ENCODE measurements around the gene ADARB1.
A peak's percentile ranks its signal among the peaks of the same experiment; 100 is the strongest.

The ADARB1 gene

GRCh38 chr21:45207839-45208626 lies 133.7 kb downstream of the ADARB1 start:
- no peak for DNase-seq (ENCODE audit: low spot score)

GRCh38 chr21:45208627-45208951 lies 134.2 kb downstream of the ADARB1 start:
- DNase-seq (ENCODE audit: low spot score), result peak; percentile 29

GRCh38 chr21:45209046-45209445 lies 134.7 kb downstream of the ADARB1 start:
- DNase-seq (ENCODE audit: low spot score), result peak; percentile 80

GRCh38 chr21:45209685-45210284 lies 135.4 kb downstream of the ADARB1 start:
- DNase-seq (ENCODE audit: low spot score), result no peak

- DNase-seq (ENCODE audit: low spot score), result no peak
Measured at GRCh38 chr21:45210461-45210983, 136.1 kb downstream of the ADARB1 start.

- DNase-seq (ENCODE audit: low spot score), result no peak
Measured at GRCh38 chr21:45211661-45212060, 137.3 kb downstream of the ADARB1 start.

GRCh38 chr21:45213392-45213791 lies 139.0 kb downstream of the ADARB1 start:
- DNase-seq (ENCODE audit: low spot score), result no peak

- no peak for DNase-seq (ENCODE audit: low spot score)
Measured at GRCh38 chr21:45215213-45215612, 140.8 kb downstream of the ADARB1 start.

- no peak for DNase-seq (ENCODE audit: low spot score)
Measured at GRCh38 chr21:45217010-45217409, 142.6 kb downstream of the ADARB1 start.

GRCh38 chr21:45219517-45219916 lies 145.1 kb downstream of the ADARB1 start:
- DNase-seq (ENCODE audit: low spot score), result no peak

- no peak for DNase-seq (ENCODE audit: low spot score)
Measured at GRCh38 chr21:45220071-45220481, 145.7 kb downstream of the ADARB1 start.

GRCh38 chr21:45220714-45221490 lies 146.5 kb downstream of the ADARB1 start:
- no peak for DNase-seq (ENCODE audit: low spot score)

GRCh38 chr21:45222001-45222400 lies 147.6 kb downstream of the ADARB1 start:
- no peak for DNase-seq (ENCODE audit: low spot score)

- DNase-seq (ENCODE audit: low spot score), result no peak
Measured at GRCh38 chr21:45223236-45224185, 149.1 kb downstream of the ADARB1 start.

GRCh38 chr21:45224189-45224938 lies 150.0 kb downstream of the ADARB1 start:
- no peak for DNase-seq (ENCODE audit: low spot score)

- no peak for DNase-seq (ENCODE audit: low spot score)
Measured at GRCh38 chr21:45225041-45225740, 150.8 kb downstream of the ADARB1 start.

GRCh38 chr21:45225741-45226327 lies 151.5 kb downstream of the ADARB1 start:
- no peak for DNase-seq (ENCODE audit: low spot score)

- no peak for DNase-seq (ENCODE audit: low spot score)
Measured at GRCh38 chr21:45226540-45227326, 152.4 kb downstream of the ADARB1 start.

GRCh38 chr21:45227735-45228134 lies 153.4 kb downstream of the ADARB1 start:
- no peak for DNase-seq (ENCODE audit: low spot score)

Measured in AG08396 (cell line).